Measurements from ENCODE around the gene TP53I13.

The TP53I13 gene

GRCh38 chr17:29568331-29569244, at the start of gene TP53I13:
Gene TP53I13 (plus strand): TSS chr17:29568701. CDS start chr17:29568759, 58 bp downstream.
- H3K4me3 ChIP-seq (replicated peaks; ENCODE audit: low read depth, low read length) = peak within 1 kb of the TSS; percentile 79
- peak; percentile 90 for DNase-seq (ENCODE audit: extremely low read depth, insufficient read length)
- H3K27me3 ChIP-seq (replicated peaks; ENCODE audit: control insufficient read depth, insufficient read depth, low read length) = no peaks in the 10 kb centered on the region
- H3K36me3 ChIP-seq (ENCODE audit: control insufficient read depth, insufficient read depth, low read length) = peaks cover 5% of the 10 kb centered on the region
- no peak for TF ChIP-seq CTCF (IDR thresholded peaks at IDR 0.05; ENCODE audit: insufficient read depth, low read length, poor library complexity, severe bottlenecking)

GRCh38 chr17:29524692-29525091, 43.8 kb upstream of the TP53I13 start:
- peaks cover 2% of the 10 kb centered on the region for H3K36me3 ChIP-seq (ENCODE audit: control insufficient read depth, insufficient read depth, low read length)

DNA sequence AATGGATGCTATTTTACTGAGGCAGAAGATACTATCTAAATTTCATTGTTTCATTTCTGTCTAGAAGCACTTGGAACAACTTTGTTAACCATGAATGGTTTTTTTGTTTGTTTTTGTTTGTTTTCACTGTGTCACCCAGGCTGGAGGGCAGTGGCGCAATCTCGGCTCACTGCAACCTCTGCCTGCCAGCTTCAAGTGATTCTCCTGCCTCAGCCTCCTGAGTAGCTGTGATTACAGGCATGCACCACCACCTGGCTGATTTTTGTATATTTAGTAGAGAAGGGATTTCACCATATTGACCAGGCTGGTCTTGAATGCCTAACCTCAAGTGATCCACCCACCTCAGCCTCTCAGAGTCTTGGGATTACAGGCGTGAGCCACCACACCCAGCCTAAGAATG, 42.2 kb upstream of the TP53I13 start:
- H3K27me3 ChIP-seq (replicated peaks; ENCODE audit: control insufficient read depth, insufficient read depth, low read length) = no peaks in the 10 kb centered on the region
- no peak for TF ChIP-seq CTCF (IDR thresholded peaks at IDR 0.05; ENCODE audit: insufficient read depth, low read length, poor library complexity, severe bottlenecking)
- peaks cover 5% of the 10 kb centered on the region for H3K36me3 ChIP-seq (ENCODE audit: control insufficient read depth, insufficient read depth, low read length)
- H3K4me3 ChIP-seq (replicated peaks; ENCODE audit: low read depth, low read length) = no peak overlapping the region
- DNase-seq (ENCODE audit: extremely low read depth, insufficient read length) = no peak

More at GRCh38 chr17:29524692-29525091, 43.8 kb upstream of the TP53I13 start:
- H3K27me3 ChIP-seq (replicated peaks; ENCODE audit: control insufficient read depth, insufficient read depth, low read length) = no peaks in the 10 kb centered on the region
- no peak for DNase-seq (ENCODE audit: extremely low read depth, insufficient read length)
- H3K4me3 ChIP-seq (replicated peaks; ENCODE audit: low read depth, low read length) = no peak overlapping the region
- no peak for TF ChIP-seq CTCF (IDR thresholded peaks at IDR 0.05; ENCODE audit: insufficient read depth, low read length, poor library complexity, severe bottlenecking)

DNA sequence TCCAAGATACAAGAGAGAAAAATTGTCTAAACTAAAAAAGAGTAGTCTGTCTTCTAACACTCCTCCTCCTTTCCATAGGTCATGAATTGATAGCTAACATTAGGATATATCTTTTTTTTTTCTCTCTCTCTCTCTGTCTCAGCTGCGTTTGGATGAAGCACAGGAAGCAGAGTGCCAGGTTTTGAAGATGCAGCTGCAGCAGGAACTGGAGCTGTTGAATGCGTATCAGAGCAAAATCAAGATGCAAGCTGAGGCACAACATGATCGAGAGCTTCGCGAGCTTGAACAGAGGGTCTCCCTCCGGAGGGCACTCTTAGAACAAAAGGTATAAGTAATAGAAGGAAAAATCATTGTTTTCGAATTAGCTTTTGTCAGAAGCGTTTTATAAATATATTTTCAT, 34.5 kb upstream of the TP53I13 start:
- DNase-seq (ENCODE audit: extremely low read depth, insufficient read length) = no peak
- no peak overlapping the region for H3K4me3 ChIP-seq (replicated peaks; ENCODE audit: low read depth, low read length)
- no peak for TF ChIP-seq CTCF (IDR thresholded peaks at IDR 0.05; ENCODE audit: insufficient read depth, low read length, poor library complexity, severe bottlenecking)
- peaks cover 6% of the 10 kb centered on the region for H3K36me3 ChIP-seq (ENCODE audit: control insufficient read depth, insufficient read depth, low read length)
- H3K27me3 ChIP-seq (replicated peaks; ENCODE audit: control insufficient read depth, insufficient read depth, low read length) = no peaks in the 10 kb centered on the region

DNA sequence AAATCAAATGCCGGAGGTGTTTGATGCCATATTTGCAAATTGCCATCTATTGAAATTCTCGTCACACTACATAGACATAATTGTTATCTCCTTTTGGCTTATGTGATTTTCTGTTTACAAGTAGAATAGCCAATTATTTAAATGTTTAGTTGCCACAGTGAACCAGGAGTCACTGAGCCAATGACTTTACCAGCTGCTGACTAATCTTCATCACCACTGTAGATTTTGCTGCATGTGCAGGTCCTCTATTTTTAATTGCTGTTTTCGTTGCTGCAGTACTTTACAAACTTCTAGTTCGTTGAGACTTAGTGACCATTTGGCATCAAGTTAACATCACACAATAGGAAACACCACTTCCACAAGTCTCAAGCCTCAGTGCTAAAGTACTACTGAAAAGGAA, 24.4 kb upstream of the TP53I13 start:
- H3K4me3 ChIP-seq (replicated peaks; ENCODE audit: low read depth, low read length) = no peak overlapping the region
- no peak for DNase-seq (ENCODE audit: extremely low read depth, insufficient read length)
- no peak for TF ChIP-seq CTCF (IDR thresholded peaks at IDR 0.05; ENCODE audit: insufficient read depth, low read length, poor library complexity, severe bottlenecking)
- H3K36me3 ChIP-seq (ENCODE audit: control insufficient read depth, insufficient read depth, low read length) = peaks cover 6% of the 10 kb centered on the region
- H3K27me3 ChIP-seq (replicated peaks; ENCODE audit: control insufficient read depth, insufficient read depth, low read length) = no peaks in the 10 kb centered on the region
